AG09319 (cell line): Measurements from ENCODE around the gene BLCAP.

ENCODE experiments used
- DNase-seq: peaks from one replicate; pipeline ENCODE4 v3.0.0-alpha.2; 2010; ENCODE audit warnings: low read depth; ENCODE audit errors: extremely low read depth
- TF ChIP-seq, protein P1 (sequence below): IDR thresholded peaks from 2 replicates; pipeline ENCODE4 v1.5.1; 2011; ENCODE audit warnings: low read depth, mild to moderate bottlenecking, inconsistent platforms, low read length, moderate library complexity

The BLCAP gene

DNA sequence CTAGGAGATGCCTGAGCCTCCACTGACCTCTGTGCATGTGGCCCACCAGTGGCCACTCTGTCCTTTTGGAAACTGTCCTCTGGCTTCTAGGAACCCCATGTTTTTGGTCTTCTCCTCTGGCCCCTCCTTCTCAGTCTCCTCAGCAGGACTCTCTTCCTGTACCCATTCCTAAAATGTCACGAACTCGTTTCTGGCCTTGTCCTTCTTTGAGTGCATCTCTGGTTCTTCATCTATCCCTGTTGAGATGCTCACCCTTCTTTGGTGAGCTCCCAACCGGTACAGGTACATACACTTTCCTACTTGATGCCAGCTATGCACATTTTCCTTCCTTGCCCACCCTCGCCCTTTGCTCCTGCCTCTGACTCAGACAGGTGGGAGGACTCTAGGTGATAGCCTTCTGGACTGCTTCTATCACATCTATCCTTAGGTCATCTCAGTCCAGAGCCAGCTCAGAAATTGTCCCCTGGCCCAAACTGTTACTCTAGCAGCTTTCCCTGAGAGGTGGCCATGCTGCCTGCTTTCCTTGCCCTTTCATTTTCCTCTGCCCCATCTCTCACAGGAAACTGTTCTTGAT is 21.4 kb downstream of the BLCAP start:
- DNase-seq: no peak

DNA sequence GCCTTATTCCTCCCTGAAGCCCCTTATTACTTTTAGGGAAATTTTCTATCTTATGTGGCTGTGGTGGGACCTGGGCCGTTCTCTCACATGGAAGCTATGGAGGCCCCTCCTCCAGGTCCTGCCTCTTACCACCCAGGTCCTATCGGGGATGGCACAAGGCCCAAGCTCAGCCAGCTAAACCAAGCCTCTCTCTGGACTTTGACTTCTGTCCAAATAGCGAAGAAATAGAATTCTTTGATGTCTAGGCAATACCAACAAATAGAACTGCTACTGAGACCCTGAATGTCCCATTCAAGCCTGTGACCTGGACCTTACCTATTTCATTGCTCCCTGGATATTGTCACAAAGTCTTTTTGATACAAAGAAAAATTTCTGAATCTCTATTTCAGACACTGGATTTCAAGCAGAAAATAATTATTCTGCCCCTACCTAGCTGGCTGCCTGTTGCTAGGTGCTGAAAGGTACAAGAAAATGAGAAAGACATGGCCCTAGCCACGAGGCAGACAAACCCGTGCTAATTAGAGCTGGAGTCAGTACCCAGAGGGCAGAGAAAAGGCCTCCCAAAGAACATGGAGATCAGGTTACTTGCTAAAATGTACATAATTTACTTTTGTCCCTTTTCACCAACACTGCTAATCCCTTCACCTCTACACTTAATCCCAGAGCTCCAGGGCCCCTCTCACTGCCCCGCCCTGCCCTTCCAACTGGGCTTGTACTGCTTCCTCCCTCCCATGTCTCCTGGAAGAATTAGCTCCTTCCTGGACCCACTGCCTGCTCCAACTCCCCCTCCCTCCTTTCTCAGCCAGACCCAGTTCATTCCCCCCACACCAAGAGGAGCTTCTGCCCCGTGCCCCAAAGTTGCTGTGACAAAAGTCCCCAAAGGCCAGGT is 22.2 kb downstream of the BLCAP start:
- no peak for DNase-seq
- TF ChIP-seq, protein P1, sequence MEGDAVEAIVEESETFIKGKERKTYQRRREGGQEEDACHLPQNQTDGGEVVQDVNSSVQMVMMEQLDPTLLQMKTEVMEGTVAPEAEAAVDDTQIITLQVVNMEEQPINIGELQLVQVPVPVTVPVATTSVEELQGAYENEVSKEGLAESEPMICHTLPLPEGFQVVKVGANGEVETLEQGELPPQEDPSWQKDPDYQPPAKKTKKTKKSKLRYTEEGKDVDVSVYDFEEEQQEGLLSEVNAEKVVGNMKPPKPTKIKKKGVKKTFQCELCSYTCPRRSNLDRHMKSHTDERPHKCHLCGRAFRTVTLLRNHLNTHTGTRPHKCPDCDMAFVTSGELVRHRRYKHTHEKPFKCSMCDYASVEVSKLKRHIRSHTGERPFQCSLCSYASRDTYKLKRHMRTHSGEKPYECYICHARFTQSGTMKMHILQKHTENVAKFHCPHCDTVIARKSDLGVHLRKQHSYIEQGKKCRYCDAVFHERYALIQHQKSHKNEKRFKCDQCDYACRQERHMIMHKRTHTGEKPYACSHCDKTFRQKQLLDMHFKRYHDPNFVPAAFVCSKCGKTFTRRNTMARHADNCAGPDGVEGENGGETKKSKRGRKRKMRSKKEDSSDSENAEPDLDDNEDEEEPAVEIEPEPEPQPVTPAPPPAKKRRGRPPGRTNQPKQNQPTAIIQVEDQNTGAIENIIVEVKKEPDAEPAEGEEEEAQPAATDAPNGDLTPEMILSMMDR: no peak

More for the DNA sequence above, 21.4 kb downstream of the BLCAP start:
- TF ChIP-seq, protein P1: no peak

DNA sequence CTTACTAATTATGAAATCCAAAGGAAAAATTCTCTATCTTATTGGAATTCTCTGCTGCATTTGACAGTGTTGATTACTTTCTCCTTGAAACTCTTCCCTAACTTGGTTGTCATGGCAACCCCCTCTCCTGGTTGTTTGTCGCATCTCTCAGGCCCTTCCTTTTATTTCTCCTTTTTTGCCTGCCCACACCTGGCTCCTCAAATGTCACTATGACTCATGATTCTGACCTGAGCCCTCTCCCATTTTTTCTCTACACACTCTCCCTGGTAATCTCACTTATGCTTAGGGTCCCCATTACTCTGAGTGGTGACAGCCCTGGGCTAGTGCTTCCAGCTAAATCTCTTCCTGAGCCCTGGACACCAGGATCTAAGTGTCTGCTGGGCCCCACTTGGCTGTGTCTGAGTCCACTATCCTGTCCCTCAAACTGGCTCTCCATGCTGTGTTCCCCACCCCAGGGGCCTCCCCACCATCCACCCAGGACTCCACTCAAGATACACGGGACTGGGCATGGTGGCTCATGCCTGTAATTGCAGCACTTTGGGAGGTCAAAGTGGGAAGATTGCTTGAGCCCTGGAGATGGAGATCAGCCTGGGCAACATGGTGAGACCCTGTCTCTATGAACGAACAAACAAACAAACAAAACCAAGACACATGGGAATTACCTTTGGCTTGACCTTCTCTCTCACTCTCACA is 23.1 kb downstream of the BLCAP start:
- TF ChIP-seq, protein P1: no peak
- no peak for DNase-seq

DNA sequence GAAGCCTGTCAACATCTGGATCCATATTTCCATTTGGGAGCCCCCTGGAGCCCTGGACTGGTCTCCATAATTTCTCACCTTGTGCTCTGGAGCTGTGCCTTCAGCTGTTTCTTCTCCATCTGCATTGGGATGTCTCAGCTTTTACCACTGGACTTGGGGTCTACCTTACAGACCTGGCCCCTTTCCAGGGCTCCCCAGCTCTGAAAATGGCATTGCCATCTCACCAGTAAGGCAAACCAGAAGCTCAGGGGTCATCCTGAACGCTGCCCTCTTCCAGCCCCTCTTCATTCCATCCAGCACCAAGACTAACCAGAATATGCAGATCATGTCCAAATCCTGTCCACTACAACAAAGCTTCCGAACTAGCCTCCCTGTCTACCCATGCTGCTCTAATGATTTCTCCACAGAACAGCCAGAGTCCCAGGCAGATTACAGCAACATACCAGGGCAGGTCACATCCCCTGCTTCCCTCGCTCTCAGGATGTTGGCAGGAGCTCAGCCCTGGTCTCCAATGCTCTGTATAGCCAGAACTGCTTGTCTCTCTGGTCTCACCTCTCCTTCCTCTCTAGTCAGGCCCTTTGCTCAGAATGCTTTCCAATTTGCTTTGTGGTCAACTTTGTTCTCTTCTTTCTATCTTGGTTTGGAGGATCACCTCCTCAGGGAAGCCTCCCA is 24.3 kb downstream of the BLCAP start:
- DNase-seq: no peak
- TF ChIP-seq, protein P1: no peak

DNA sequence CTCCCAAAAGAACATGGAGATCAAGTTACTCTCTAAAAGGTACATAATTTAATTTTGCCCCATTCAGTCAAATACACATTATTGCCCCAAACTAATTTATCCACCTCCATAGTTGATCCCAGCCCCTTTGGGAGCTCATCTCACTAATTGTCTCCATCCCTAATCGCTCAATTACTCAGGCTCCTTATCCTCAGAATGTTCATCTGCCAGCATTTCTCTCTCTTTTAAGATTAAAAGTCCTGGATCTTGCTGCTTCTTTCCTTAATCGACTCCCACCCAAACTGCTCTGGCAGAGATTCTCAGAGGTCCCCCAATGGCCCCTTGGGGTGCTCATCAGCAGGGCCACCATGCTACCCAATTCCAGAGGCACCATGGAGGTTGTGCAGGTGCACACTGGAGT is 25.0 kb downstream of the BLCAP start:
- DNase-seq: no peak

DNA sequence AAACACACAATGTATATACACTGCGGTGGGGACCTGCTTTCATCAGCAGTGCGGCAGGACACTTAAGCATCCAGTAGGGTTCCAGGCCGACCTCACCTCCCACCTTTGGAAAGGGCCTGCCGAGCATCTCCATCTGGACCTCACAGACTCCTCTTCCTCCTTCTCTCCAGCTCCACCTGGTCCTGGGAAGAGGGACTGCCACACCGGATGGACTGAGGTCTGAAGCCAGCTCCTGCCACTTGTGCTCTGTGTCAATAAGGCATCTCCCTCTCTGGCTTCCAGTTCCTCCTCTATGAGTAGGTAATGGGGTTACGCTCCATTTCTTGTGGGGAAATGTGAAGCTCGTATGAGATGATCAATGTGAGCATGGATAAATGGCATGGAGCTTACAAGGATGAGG is 25.7 kb downstream of the BLCAP start:
- no peak for DNase-seq
- TF ChIP-seq, protein P1: no peak

More for the DNA sequence above, 25.0 kb downstream of the BLCAP start:
- TF ChIP-seq, protein P1: no peak
